ENCODE results near the gene DNAH11.

The DNAH11 gene

GRCh38 chr7:21908746-21909145, 365.9 kb downstream of the DNAH11 start:
- TF ChIP-seq CTCF (IDR thresholded peaks at IDR 0.05; ENCODE audit: low read depth, low read length), result no peak
- DNase-seq (ENCODE audit: extremely low read depth, low read depth), result no peak

- no peak for TF ChIP-seq CTCF (IDR thresholded peaks at IDR 0.05; ENCODE audit: low read depth, low read length)
Observed at GRCh38 chr7:21910253-21910652, 367.4 kb downstream of the DNAH11 start.

GRCh38 chr7:21911341-21911875, 368.6 kb downstream of the DNAH11 start:
- no peak for TF ChIP-seq CTCF (IDR thresholded peaks at IDR 0.05; ENCODE audit: low read depth, low read length)

More at GRCh38 chr7:21910253-21910652, 367.4 kb downstream of the DNAH11 start:
- DNase-seq (ENCODE audit: extremely low read depth, low read depth), result no peak

GRCh38 chr7:21912305-21912704, 369.5 kb downstream of the DNAH11 start:
- no peak for TF ChIP-seq CTCF (IDR thresholded peaks at IDR 0.05; ENCODE audit: low read depth, low read length)
- peak; percentile 48 for DNase-seq (ENCODE audit: extremely low read depth, low read depth)

More at GRCh38 chr7:21911341-21911875, 368.6 kb downstream of the DNAH11 start:
- no peak for DNase-seq (ENCODE audit: extremely low read depth, low read depth)

- no peak for DNase-seq (ENCODE audit: extremely low read depth, low read depth)
- TF ChIP-seq CTCF (IDR thresholded peaks at IDR 0.05; ENCODE audit: low read depth, low read length), result no peak
Observed at GRCh38 chr7:21912931-21913780, 370.3 kb downstream of the DNAH11 start.

- TF ChIP-seq CTCF (IDR thresholded peaks at IDR 0.05; ENCODE audit: low read depth, low read length), result no peak
- DNase-seq (ENCODE audit: extremely low read depth, low read depth), result no peak
Observed at GRCh38 chr7:21914671-21915070, 371.8 kb downstream of the DNAH11 start.

- no peak for TF ChIP-seq CTCF (IDR thresholded peaks at IDR 0.05; ENCODE audit: low read depth, low read length)
- no peak for DNase-seq (ENCODE audit: extremely low read depth, low read depth)
Observed at GRCh38 chr7:21915140-21915539, 372.3 kb downstream of the DNAH11 start.
